ENCODE measurements around the gene RPL27A. TPM values are rescaled to one million over a fixed set of nuclear protein-coding genes. Genes with fewer than 3 reads are reported as not detected.

Gene RPL27A
- total and polyA plus RNA-seq, 2 of the 8 experiments (the other 6 are each of a cell fraction or from before 2014, with no cell fraction given): 1,756 to 1,777 TPM

GRCh38 chr11:8728563-8728962 is 46.0 kb downstream of the RPL27A start:
- H3K56ac ChIP-seq (replicated peaks; ENCODE audit: insufficient read length, low read depth, low read length): no peak overlapping the region
- H3K36me3 ChIP-seq (ENCODE audit: control insufficient read depth in 2 of 4, insufficient read depth in 4 of 4, low read length in 3 of 4): no peaks in the 10 kb centered on the region
- no peak overlapping the region for H3K27ac ChIP-seq (ENCODE audit: low read depth, low read length)
- H3K79me2 ChIP-seq (ENCODE audit: control insufficient read depth in 1 of 2, insufficient read depth in 2 of 2, low read length in 2 of 2): no peaks in the 10 kb centered on the region
- no peak overlapping the region for H3K18ac ChIP-seq (ENCODE audit: extremely low read depth, low read length)
- no peak overlapping the region for H2AFZ ChIP-seq (ENCODE audit: low read length)
- no peaks in the 10 kb centered on the region for H3K23me2 ChIP-seq (ENCODE audit: low read depth, low read length)
- ChIA-PET CTCF (ENCODE audit: partially characterized antibody) (interaction anchor here (0.6 to 2.1 kb wide), 3 partner anchors 16 to 28 kb away, joined by 3 to 8 read pairs (median 6); no protein-coding TSS in a partner anchor), POLR2A (ENCODE audit: partially characterized antibody) (interaction anchor here (1.0 kb wide), 1 partner anchor 9 kb away, joined by 3 read pairs; no protein-coding TSS in a partner anchor)
- no peak overlapping the region for H3K14ac ChIP-seq (ENCODE audit: insufficient read length)
- H2BK12ac ChIP-seq (ENCODE audit: low read depth, low read length): no peak overlapping the region
- no peak overlapping the region for H3K4ac ChIP-seq (replicated peaks; ENCODE audit: insufficient read length, low read depth, low read length)
- no peaks in the 10 kb centered on the region for H3K9me3 ChIP-seq (ENCODE audit: insufficient read depth in 2 of 2, low read depth in 1 of 2, low read length in 1 of 2)
- H4K8ac ChIP-seq (ENCODE audit: extremely low read depth, insufficient read depth, low read length): no peak overlapping the region
- no peaks in the 10 kb centered on the region; the same call in 1 of the 2 replicates for H3K79me1 ChIP-seq (ENCODE audit: low read depth, low read length)
- peaks cover 0 to 6% (median 3%) of the 10 kb centered on the region in 4 experiments; a peak in 3 of 7 replicates for H3K4me1 ChIP-seq (replicated peaks in 1 of 4; ENCODE audit: control insufficient read depth in 3 of 4, insufficient read depth in 4 of 4, low read length in 3 of 4)
- no peak for TF ChIP-seq NRF1 (IDR thresholded peaks at IDR 0.05; ENCODE audit: low read depth, low read length)
- no peak for TF ChIP-seq RNF2 (IDR thresholded peaks at IDR 0.05; ENCODE audit: borderline replicate concordance, low read depth, low read length, missing control alignments, poor library complexity, severe bottlenecking)
- no peak for TF ChIP-seq CREB1 (IDR thresholded peaks at IDR 0.05)
- H3K27me3 ChIP-seq (replicated peaks in 1 of 4; ENCODE audit: control insufficient read depth in 3 of 4, extremely low read depth in 1 of 4, insufficient read depth in 3 of 4, low read length in 3 of 4): no peaks in the 10 kb centered on the region
- no peak overlapping the region for H2BK15ac ChIP-seq (ENCODE audit: low read length)
- 82% methylated on average over 4 of the region's 4 CpGs; no CpG with 5 or more reads in 1 of the 2 experiments for WGBS, 2 experiments (ENCODE audit: extremely low coverage in 1 of 2, insufficient coverage in 1 of 2, insufficient read length in 1 of 2, insufficient replicate concordance in 2 of 2, low coverage in 1 of 2, low lambda C conversion rate in 2 of 2, missing lambda C conversion rate in 1 of 2)
- no peak overlapping the region for H2AK5ac ChIP-seq (ENCODE audit: low read depth, low read length)
- H2BK20ac ChIP-seq (ENCODE audit: low read length): no peak overlapping the region
- H3K4me2 ChIP-seq (ENCODE audit: insufficient read depth in 1 of 2, low read depth in 2 of 2, low read length in 2 of 2): no peak overlapping the region
- no peak overlapping the region for H2BK120ac ChIP-seq (replicated peaks; ENCODE audit: low read depth, low read length)
- no peak overlapping the region for H4K5ac ChIP-seq (ENCODE audit: insufficient read length, low read depth, low read length)
- no peaks in the 10 kb centered on the region for H4K20me1 ChIP-seq (replicated peaks in 1 of 2; ENCODE audit: control insufficient read depth in 1 of 2, insufficient read depth in 2 of 2, low read length in 2 of 2)
- H2BK5ac ChIP-seq (ENCODE audit: low read depth, low read length): no peak overlapping the region
- H3K23ac ChIP-seq (ENCODE audit: insufficient read length): no peak overlapping the region
- H4K91ac ChIP-seq (replicated peaks; ENCODE audit: insufficient read length, low read length): no peak overlapping the region
- DNase-seq (ENCODE audit: low read depth in 1 of 2, low spot score in 2 of 2) (no peak), FAIRE-seq (no peak)
- H3K9ac ChIP-seq (replicated peaks in 1 of 4; ENCODE audit: extremely low read depth in 1 of 4, low read depth in 3 of 4, low read length in 3 of 4): no peak overlapping the region
- H3K4me3 ChIP-seq (ENCODE audit: extremely low read depth in 1 of 4, insufficient read depth in 2 of 4, low read depth in 3 of 4, low read length in 4 of 4): no peak overlapping the region

Data from H1 (cell line).